Nephron progenitor cell (in vitro differentiated cells): ENCODE measurements around the gene URB1.

Experiments
- DNase-seq: peaks from one replicate; pipeline ENCODE4 v3.0.0; 2021
- H3K27ac Mint-ChIP-seq: 2 replicates; pipeline ENCODE4 v1.8.0; 2021; ENCODE audit warnings: mild to moderate bottlenecking, moderate library complexity, mixed read lengths
- H3K27me3 Mint-ChIP-seq: 2 replicates; pipeline ENCODE4 v1.8.0; 2021; ENCODE audit warnings: mild to moderate bottlenecking, low read depth, mixed read lengths; ENCODE audit not compliant: poor library complexity
- H3K36me3 Mint-ChIP-seq: 2 replicates; pipeline ENCODE4 v1.8.0; 2021; ENCODE audit warnings: low read depth, mixed read lengths
- H3K4me1 Mint-ChIP-seq: 2 replicates; pipeline ENCODE4 v1.8.0; 2021; ENCODE audit warnings: mixed read lengths
- H3K4me3 Mint-ChIP-seq: 2 replicates; pipeline ENCODE4 v1.8.0; 2021; ENCODE audit warnings: mild to moderate bottlenecking, moderate library complexity, mixed read lengths
- H3K9me3 Mint-ChIP-seq: 2 replicates; pipeline ENCODE4 v1.8.0; 2021; ENCODE audit warnings: mild to moderate bottlenecking, moderate library complexity, mixed read lengths
- TF ChIP-seq, protein P1 (sequence below): fragments of 200-600 bp; sonication (generic); IDR thresholded peaks from 2 replicates; pipeline ENCODE4 v1.5.0; 2021; ENCODE audit warnings: antibody characterized with exemption

The URB1 gene

DNA sequence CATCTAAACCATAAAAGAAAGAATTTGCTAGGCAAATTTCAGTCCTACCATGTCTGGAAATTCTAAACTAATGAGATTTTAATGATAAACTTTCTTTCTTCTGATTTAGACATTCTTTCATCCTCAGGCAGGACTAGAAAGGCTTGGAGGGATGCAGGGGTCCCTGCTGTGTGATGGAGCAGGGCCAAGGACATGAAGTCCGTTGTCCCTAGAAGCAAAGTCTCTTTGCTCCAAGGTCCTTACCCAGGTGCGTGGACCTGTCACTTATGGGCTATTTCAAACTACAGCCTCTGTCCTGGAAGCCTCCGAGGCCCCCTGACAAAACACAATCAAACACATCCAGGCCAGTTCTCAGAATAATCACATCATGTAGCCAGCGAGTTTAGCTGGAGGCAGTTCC, 26.6 kb downstream of the URB1 start:
- Mint-ChIP-seq H3K9me3 (no peaks in the 10 kb centered on the region), H3K27me3 (no peaks in the 10 kb centered on the region), H3K27ac (no peak overlapping the region), H3K36me3 (peaks cover 67% of the 10 kb centered on the region), H3K4me3 (no peak overlapping the region), H3K4me1 (peaks cover 22% of the 10 kb centered on the region)
- TF ChIP-seq, protein P1, sequence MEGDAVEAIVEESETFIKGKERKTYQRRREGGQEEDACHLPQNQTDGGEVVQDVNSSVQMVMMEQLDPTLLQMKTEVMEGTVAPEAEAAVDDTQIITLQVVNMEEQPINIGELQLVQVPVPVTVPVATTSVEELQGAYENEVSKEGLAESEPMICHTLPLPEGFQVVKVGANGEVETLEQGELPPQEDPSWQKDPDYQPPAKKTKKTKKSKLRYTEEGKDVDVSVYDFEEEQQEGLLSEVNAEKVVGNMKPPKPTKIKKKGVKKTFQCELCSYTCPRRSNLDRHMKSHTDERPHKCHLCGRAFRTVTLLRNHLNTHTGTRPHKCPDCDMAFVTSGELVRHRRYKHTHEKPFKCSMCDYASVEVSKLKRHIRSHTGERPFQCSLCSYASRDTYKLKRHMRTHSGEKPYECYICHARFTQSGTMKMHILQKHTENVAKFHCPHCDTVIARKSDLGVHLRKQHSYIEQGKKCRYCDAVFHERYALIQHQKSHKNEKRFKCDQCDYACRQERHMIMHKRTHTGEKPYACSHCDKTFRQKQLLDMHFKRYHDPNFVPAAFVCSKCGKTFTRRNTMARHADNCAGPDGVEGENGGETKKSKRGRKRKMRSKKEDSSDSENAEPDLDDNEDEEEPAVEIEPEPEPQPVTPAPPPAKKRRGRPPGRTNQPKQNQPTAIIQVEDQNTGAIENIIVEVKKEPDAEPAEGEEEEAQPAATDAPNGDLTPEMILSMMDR = no peak
- DNase-seq = no peak

DNA sequence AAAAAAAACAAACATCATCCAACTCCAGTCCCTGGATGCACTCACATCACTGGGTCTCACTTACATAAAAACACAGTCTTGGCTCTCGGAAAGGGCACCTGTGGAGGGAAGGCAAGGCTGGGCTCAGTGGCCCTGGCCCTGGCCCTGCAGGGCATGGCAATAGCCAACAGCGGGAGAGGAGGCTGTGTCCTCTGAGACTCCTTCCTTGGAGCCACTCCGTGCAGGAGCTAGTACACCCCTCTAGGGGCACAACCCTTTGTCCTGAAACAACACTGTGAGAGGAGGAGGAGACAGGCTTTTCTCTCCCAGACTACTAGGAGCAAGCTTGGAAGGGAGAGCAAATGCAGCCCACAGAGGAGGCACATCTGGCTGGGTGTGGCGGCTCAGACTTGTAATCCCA, 28.0 kb downstream of the URB1 start:
- DNase-seq = no peak
- Mint-ChIP-seq H3K27me3 (no peaks in the 10 kb centered on the region), H3K27ac (no peak overlapping the region), H3K4me1 (peaks cover 22% of the 10 kb centered on the region), H3K36me3 (peaks cover 74% of the 10 kb centered on the region), H3K9me3 (no peaks in the 10 kb centered on the region), H3K4me3 (no peak overlapping the region)
- TF ChIP-seq, protein P1 = no peak

- H3K9me3 Mint-ChIP-seq = no peaks in the 10 kb centered on the region
- H3K36me3 Mint-ChIP-seq = peaks cover 78% of the 10 kb centered on the region
- H3K27me3 Mint-ChIP-seq = no peaks in the 10 kb centered on the region
- peaks cover 22% of the 10 kb centered on the region for H3K4me1 Mint-ChIP-seq
- H3K27ac Mint-ChIP-seq = no peak overlapping the region
- no peak overlapping the region for H3K4me3 Mint-ChIP-seq
- TF ChIP-seq, protein P1 = no peak
- no peak for DNase-seq
Observed at GRCh38 chr21:32364387-32364786, 28.4 kb downstream of the URB1 start.

DNA sequence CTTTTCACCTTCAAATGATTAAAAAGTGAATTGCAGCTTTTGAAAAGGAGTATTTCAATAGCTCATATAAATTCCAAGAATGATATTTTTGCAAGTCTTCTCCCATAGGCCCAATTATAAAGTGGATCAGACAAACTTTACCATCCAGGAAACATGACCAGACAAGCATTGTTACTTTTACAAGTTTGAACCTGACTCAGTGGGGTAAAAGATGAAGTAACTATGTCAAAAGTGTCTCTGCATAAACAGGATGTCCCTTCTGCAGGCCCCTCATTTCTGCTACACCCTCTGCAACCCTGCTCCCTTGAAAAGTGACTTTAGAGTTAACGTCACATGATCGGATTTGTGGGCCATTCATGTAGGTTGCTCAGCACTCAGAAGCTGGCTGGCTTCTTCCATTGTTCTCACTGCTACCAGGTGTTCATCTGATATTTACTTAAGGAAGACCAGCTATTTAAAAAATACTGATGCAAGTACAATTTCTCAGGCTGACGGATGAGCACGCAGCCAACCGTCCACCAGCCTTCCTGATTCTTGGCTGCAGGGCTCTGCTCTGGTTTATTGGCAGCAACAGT, 32.3 kb downstream of the URB1 start:
- Mint-ChIP-seq H3K36me3 (peaks cover 80% of the 10 kb centered on the region), H3K4me1 (no peaks in the 10 kb centered on the region), H3K27ac (peak overlapping the region; percentile 29), H3K27me3 (no peaks in the 10 kb centered on the region), H3K9me3 (no peaks in the 10 kb centered on the region), H3K4me3 (no peak overlapping the region)
- no peak for DNase-seq
- TF ChIP-seq, protein P1 = no peak

DNA sequence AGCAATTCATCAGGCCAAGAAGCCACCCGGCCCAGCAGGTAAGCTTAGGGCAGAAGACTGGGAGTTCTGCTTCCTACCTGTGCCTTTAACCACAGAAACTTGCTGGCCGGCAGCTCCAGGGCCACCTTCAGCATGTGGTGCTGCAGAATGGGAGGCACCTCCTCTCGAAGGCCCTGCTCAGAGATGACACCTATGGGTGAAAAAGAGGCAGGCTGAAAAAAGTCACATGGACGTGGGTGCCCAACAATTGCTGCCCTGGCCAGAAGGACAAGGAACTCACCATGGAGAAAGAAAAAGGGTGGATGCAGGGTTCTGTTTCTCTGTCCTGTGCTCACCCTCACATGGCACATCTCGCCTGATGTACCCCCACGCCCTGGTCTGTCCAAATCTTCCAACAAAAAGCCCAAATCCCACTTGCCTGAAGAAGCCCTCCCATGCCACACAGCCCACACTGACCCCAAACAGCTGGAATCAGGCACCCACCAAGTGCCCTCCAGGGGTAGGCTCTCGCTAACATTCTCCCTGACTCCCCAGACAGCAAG, 33.0 kb downstream of the URB1 start:
- H3K36me3 Mint-ChIP-seq = peaks cover 81% of the 10 kb centered on the region

More for the DNA sequence above, 33.0 kb downstream of the URB1 start:
- Mint-ChIP-seq H3K9me3 (no peaks in the 10 kb centered on the region), H3K4me3 (no peak overlapping the region), H3K27ac (no peak overlapping the region), H3K4me1 (no peaks in the 10 kb centered on the region), H3K27me3 (no peaks in the 10 kb centered on the region)
- DNase-seq = no peak
- TF ChIP-seq, protein P1 = no peak
